ENCODE data around the gene AUNIP. TPM values are rescaled to one million over a fixed set of nuclear protein-coding genes. Genes with fewer than 3 reads are reported as not detected.

Gene AUNIP
- total RNA-seq, 1 experiment from 2014 or later: 22.2 TPM

DNA sequence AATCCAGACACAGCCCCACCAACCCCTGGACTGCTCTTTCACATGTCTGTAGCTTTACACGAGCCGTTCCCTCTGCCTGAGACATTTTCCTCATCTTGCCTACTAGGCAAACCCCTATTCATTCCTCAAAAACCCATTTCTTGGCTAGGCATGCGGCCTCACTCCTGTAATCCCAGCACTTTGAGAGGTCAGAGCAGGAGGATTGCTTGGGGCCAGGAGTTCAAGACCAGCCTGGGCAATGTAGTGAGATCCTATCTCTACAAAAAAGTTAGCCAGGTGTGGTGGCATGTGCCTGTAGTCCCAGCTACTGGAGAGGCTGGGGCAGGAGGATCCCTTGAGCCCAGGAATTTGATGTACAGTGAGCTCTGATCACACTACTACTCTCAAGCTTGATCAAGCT lies 5.2 kb upstream of the AUNIP start:
- H3K56ac ChIP-seq (ENCODE audit: insufficient read length, low read depth, low read length): no peak overlapping the region
- H3K9me3 ChIP-seq (ENCODE audit: control insufficient read depth, low read depth, low read length): no peaks in the 10 kb centered on the region
- H3K18ac ChIP-seq (ENCODE audit: insufficient read length, low read depth, low read length): no peak overlapping the region
- H3K14ac ChIP-seq (ENCODE audit: insufficient read depth, low read length): no peak overlapping the region; the same call in 1 of the 2 replicates
- no peak overlapping the region for H4K91ac ChIP-seq (ENCODE audit: insufficient read length, low read depth, low read length)
- H3K4ac ChIP-seq (ENCODE audit: low read depth, low read length): no peak overlapping the region
- no peak overlapping the region for H2AFZ ChIP-seq (ENCODE audit: low read length)
- H4K8ac ChIP-seq (replicated peaks; ENCODE audit: insufficient read length, low read depth, low read length): no peak overlapping the region
- no peak overlapping the region for H3K23ac ChIP-seq (ENCODE audit: insufficient read length, low read depth, low read length)
- H3K4me3 Mint-ChIP-seq: no peak overlapping the region
- H4K20me1 ChIP-seq (ENCODE audit: control insufficient read depth, insufficient read depth, insufficient read length): no peaks in the 10 kb centered on the region
- no peaks in the 10 kb centered on the region for H3K79me2 ChIP-seq (ENCODE audit: insufficient read depth, low read length)
- no peak overlapping the region for H4K5ac ChIP-seq (ENCODE audit: insufficient read length, low read depth, low read length)
- H3K4me1 Mint-ChIP-seq: peaks cover 18 to 23% of the 10 kb centered on the region in 2 experiments
- no peak overlapping the region for H3K27ac ChIP-seq (ENCODE audit: insufficient read length, low read depth, low read length)
- no peak overlapping the region for H2BK15ac ChIP-seq (ENCODE audit: low read depth, low read length)
- H2BK5ac ChIP-seq (ENCODE audit: insufficient read length, low read length): no peak overlapping the region
- no peak overlapping the region for H3K4me2 ChIP-seq (ENCODE audit: insufficient read depth, insufficient read length, low read length)
- H2BK12ac ChIP-seq (ENCODE audit: insufficient read length, low read depth, low read length): no peak overlapping the region
- H3K27ac Mint-ChIP-seq: peak overlapping the region in 1 of 3 experiments; percentile 87; a peak in 3 of 7 replicates
- H3K23me2 ChIP-seq (ENCODE audit: insufficient read length, low read depth, low read length, poor library complexity, severe bottlenecking): peaks cover 5% of the 10 kb centered on the region
- no peak overlapping the region for H2AK5ac ChIP-seq (ENCODE audit: insufficient read length, low read length)
- no peaks in the 10 kb centered on the region for H3K9me3 Mint-ChIP-seq
- no peaks in the 10 kb centered on the region for H3K27me3 ChIP-seq (ENCODE audit: insufficient read depth, low read length)
- no peak overlapping the region for H3T11ph ChIP-seq (ENCODE audit: low read length)
- no peak overlapping the region for H3K9ac ChIP-seq (ENCODE audit: extremely low read depth, insufficient read length, low read length)
- peaks cover 2% of the 10 kb centered on the region; the same call in 1 of the 2 replicates for H3K4me1 ChIP-seq (ENCODE audit: insufficient read depth, low read length)
- H2BK20ac ChIP-seq (ENCODE audit: low read depth, low read length, poor library complexity, severe bottlenecking): no peak overlapping the region
- TF ChIP-seq, protein P1, sequence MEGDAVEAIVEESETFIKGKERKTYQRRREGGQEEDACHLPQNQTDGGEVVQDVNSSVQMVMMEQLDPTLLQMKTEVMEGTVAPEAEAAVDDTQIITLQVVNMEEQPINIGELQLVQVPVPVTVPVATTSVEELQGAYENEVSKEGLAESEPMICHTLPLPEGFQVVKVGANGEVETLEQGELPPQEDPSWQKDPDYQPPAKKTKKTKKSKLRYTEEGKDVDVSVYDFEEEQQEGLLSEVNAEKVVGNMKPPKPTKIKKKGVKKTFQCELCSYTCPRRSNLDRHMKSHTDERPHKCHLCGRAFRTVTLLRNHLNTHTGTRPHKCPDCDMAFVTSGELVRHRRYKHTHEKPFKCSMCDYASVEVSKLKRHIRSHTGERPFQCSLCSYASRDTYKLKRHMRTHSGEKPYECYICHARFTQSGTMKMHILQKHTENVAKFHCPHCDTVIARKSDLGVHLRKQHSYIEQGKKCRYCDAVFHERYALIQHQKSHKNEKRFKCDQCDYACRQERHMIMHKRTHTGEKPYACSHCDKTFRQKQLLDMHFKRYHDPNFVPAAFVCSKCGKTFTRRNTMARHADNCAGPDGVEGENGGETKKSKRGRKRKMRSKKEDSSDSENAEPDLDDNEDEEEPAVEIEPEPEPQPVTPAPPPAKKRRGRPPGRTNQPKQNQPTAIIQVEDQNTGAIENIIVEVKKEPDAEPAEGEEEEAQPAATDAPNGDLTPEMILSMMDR (conservative IDR thresholded peaks at IDR 0.05): no peak
- H3K79me1 ChIP-seq (ENCODE audit: insufficient read depth, low read depth, low read length, poor library complexity, severe bottlenecking): no peaks in the 10 kb centered on the region
- no CpG with 5 or more reads among the region's 3 CpGs for WGBS (ENCODE audit: extremely low coverage, insufficient read length, low lambda C conversion rate)
- H3K27me3 Mint-ChIP-seq (ENCODE audit: low read depth): no peaks in the 10 kb centered on the region
- H2BK120ac ChIP-seq (ENCODE audit: low read depth, low read length, poor library complexity, severe bottlenecking): no peak overlapping the region
- peaks cover 0 to 13% (median 12%) of the 10 kb centered on the region in 3 experiments; a peak in 4 of 7 replicates for H3K36me3 Mint-ChIP-seq (ENCODE audit: insufficient read depth in 1 of 3, low read depth in 3 of 3)
- DNase-seq: no peak

Data from H9 (cell line).